ENCODE data around the gene ZNF740.

- peak in 2 of 4 experiments; percentile 10 to 25 for TF ChIP-seq CTCF (IDR thresholded peaks at IDR 0.05)
- no peak for TF ChIP-seq POLR2A (IDR thresholded peaks at IDR 0.05)
These were observed 43.8 kb downstream of the ZNF740 start for GRCh38 chr12:53224061-53224896.

Data from gastroesophageal sphincter (tissue), 3 donors.